Transverse colon (tissue), 4 donors: Measurements from ENCODE around the gene SLIT3.

Experiments used
- POLR2A ChIP-seq: fragments of 450-650 bp; IDR thresholded peaks from one replicate; pipeline ENCODE4 v1.6.1; 2016; ENCODE audit warnings: antibody characterized with exemption, mild to moderate bottlenecking, moderate library complexity
- POLR2AphosphoS5 ChIP-seq, 3 donors: sonication (generic); formaldehyde crosslinking; IDR thresholded peaks; one replicate each; pipeline ENCODE4 v1.6.1; 2016; ENCODE audit warnings: antibody characterized with exemption in 3 of 3
- TF ChIP-seq, protein P1 (sequence below), 5 experiments: fragments of 200-600 bp in 3 of 5; fragments of 450-650 bp in 2 of 5; sonication (generic) in 3 of 5; IDR thresholded peaks; 1 replicate in 2 of 5; 2 replicates in 3 of 5; pipeline ENCODE4 v1.5.1; 2016 to 2017; ENCODE audit warnings: antibody characterized with exemption in 5 of 5, inconsistent platforms in 3 of 5, mild to moderate bottlenecking in 2 of 5, moderate library complexity in 1 of 5

DNA sequence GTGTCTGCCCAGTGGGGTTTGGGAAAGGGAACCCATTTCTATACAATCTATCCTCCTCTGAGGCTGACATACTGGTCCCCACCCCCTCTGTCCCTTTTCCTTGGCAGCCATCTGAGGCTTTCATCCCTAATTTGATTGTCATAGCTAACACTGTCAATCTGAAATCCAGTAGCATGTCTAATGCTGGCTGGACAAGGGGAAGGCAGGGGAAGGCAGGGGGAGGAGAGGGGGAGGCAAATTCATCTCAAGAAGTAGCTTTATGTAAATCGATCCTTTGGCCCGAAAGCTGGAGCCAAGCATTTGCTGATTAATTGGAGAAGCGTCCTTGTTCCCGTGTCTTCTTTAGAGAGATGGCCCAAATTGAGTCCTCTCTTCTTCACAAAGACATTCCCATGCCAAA, 407.7 kb downstream of the SLIT3 start:
- TF ChIP-seq, protein P1, sequence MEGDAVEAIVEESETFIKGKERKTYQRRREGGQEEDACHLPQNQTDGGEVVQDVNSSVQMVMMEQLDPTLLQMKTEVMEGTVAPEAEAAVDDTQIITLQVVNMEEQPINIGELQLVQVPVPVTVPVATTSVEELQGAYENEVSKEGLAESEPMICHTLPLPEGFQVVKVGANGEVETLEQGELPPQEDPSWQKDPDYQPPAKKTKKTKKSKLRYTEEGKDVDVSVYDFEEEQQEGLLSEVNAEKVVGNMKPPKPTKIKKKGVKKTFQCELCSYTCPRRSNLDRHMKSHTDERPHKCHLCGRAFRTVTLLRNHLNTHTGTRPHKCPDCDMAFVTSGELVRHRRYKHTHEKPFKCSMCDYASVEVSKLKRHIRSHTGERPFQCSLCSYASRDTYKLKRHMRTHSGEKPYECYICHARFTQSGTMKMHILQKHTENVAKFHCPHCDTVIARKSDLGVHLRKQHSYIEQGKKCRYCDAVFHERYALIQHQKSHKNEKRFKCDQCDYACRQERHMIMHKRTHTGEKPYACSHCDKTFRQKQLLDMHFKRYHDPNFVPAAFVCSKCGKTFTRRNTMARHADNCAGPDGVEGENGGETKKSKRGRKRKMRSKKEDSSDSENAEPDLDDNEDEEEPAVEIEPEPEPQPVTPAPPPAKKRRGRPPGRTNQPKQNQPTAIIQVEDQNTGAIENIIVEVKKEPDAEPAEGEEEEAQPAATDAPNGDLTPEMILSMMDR (IDR thresholded peaks at IDR 0.05) = no peak
- TF ChIP-seq POLR2A (no peak), POLR2AphosphoS5 (IDR thresholded peaks at IDR 0.05) (no peak)
